GM10266 (cell line): ENCODE data around the gene PDK2.

Experiments used
- DNase-seq: peaks from one replicate; pipeline ENCODE4 v3.0.0; 2012; ENCODE audit errors: extremely low spot score
- CTCF ChIP-seq: IDR thresholded peaks from 2 replicates; pipeline ENCODE4 v1.5.1; 2012; ENCODE audit warnings: mild to moderate bottlenecking, low read depth; ENCODE audit not compliant: control insufficient read depth, insufficient read depth; ENCODE audit errors: missing control alignments

PDK2 gene

GRCh38 chr17:50112694-50113093, 17.5 kb downstream of the PDK2 start:
- TF ChIP-seq CTCF: no peak
- DNase-seq: no peak

- DNase-seq: no peak
- no peak for TF ChIP-seq CTCF
Measured at GRCh38 chr17:50113624-50114320, 18.6 kb downstream of the PDK2 start.

- no peak for DNase-seq
- no peak for TF ChIP-seq CTCF
Measured at GRCh38 chr17:50114401-50114800, 19.2 kb downstream of the PDK2 start.

DNA sequence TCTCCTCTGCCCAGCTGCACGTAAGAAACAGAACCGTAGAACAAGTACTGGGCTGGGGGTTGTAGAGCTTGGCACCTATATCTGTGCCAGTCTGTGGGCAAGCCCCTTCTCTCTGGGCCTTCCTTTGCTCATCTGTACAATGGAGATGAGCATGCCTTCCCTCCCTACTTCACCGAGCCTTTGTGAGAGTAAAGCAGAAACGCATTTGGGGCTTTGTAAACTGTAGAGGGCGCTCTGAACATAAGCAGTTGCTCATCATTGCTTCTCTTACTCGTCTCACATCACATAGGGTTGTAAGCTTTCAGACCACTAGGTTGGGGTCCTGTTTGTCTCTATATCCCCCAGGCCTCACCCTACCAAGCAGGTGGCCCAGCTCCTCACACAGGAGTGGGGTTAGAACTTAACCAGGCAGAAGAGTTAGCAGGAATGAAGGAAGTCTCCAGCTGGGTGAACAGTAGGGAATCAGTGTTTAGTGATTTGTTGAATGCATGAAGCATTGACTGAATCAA, 19.8 kb downstream of the PDK2 start:
- peak; percentile 75 for TF ChIP-seq CTCF

GRCh38 chr17:50115756-50116155, 20.6 kb downstream of the PDK2 start:
- no peak for TF ChIP-seq CTCF
- no peak for DNase-seq

More for the DNA sequence above, 19.8 kb downstream of the PDK2 start:
- DNase-seq: peak; percentile 83

- peak; percentile 52 for TF ChIP-seq CTCF
- DNase-seq: peak; percentile 73
Measured at GRCh38 chr17:50117202-50118051, 22.3 kb downstream of the PDK2 start.
